Endothelial cell of umbilical vein (primary cell): ENCODE data around the gene ZBTB18. TPM values are rescaled to one million over a fixed set of nuclear protein-coding genes. Genes with fewer than 3 reads are reported as not detected.

Experiments used
- BruUV-seq: library from RNA; stranded (reverse); fragments of 400-500 nt; replicated peaks from 2 replicates; lab custom pipeline; 2021; lab: Mats Ljungman, UMichigan
- CTCF ChIA-PET: fragments of 300-600, 350-600 bp; sonication (Branson Sonifier 250); formaldehyde crosslinking; loops from one replicate; lab custom pipeline; 2021; ENCODE audit warnings: antibody characterized with exemption, inconsistent platforms; lab: Charles Lee
- POLR2A ChIA-PET: fragments of 300-600, 350-600 bp; sonication (Branson Sonifier 250); formaldehyde crosslinking; loops from one replicate; lab custom pipeline; 2021; ENCODE audit warnings: antibody characterized with exemption, inconsistent platforms; lab: Charles Lee
- DNase-seq: peaks from one replicate; pipeline ENCODE4 v3.0.0-alpha.2; 2011; ENCODE audit warnings: low read depth, low spot score
- FAIRE-seq: peaks from 2 replicates; lab custom pipeline; 2011; peaks lifted over from hg19 to GRCh38; lab: Jason Lieb, UNC
- H2AFZ ChIP-seq: 2 replicates; pipeline ENCODE4 v1.6.0; 2012; ENCODE audit warnings: low read depth, low read length, control low read depth, inconsistent platforms
- H3K27ac ChIP-seq: 2 replicates; pipeline ENCODE4 v1.5.1; 2011; ENCODE audit warnings: low read depth, mild to moderate bottlenecking, control low read depth, low read length, moderate library complexity; ENCODE audit not compliant: insufficient read depth
- H3K27me3 ChIP-seq, 2 experiments: 2 replicates each; pipeline versions ENCODE4 v1.6.0 to v1.6.1; 2011; ENCODE audit warnings: low read length in 2 of 2, mixed read lengths in 1 of 2; ENCODE audit not compliant: control insufficient read depth in 2 of 2, insufficient read depth in 2 of 2
- H3K36me3 ChIP-seq, 2 experiments: 2 replicates in 1 of 2; 3 replicates in 1 of 2; pipeline ENCODE4 v1.5.1; 2011; ENCODE audit warnings: low read length in 2 of 2, mild to moderate bottlenecking in 1 of 2, moderate library complexity in 1 of 2; ENCODE audit not compliant: control insufficient read depth in 2 of 2, insufficient read depth in 2 of 2; ENCODE audit errors: extremely low read depth in 1 of 2
- H3K4me1 ChIP-seq: 3 replicates; pipeline ENCODE4 v1.5.1; 2011; ENCODE audit warnings: mild to moderate bottlenecking, low read length; ENCODE audit not compliant: control insufficient read depth, insufficient read depth; ENCODE audit errors: extremely low read depth
- H3K4me2 ChIP-seq: 2 replicates; pipeline ENCODE4 v1.6.1; 2011; ENCODE audit warnings: low read length, control low read depth, mixed read lengths; ENCODE audit not compliant: insufficient read depth
- H3K4me3 ChIP-seq, 3 experiments: fragments of 200-600 bp in 1 of 3; sonication (generic), shearing (Covaris generic) in 1 of 3; replicated peaks in 1 of 3; 2 replicates each; pipeline ENCODE4 v1.5.1; 2011 to 2016; ENCODE audit warnings: control low read depth in 3 of 3, low read length in 3 of 3, mild to moderate bottlenecking in 2 of 3, inconsistent platforms in 1 of 3, low read depth in 1 of 3, moderate library complexity in 1 of 3; ENCODE audit not compliant: insufficient read depth in 1 of 3
- H3K79me2 ChIP-seq: 2 replicates; pipeline ENCODE4 v1.6.0; 2012; ENCODE audit warnings: low read length, inconsistent platforms; ENCODE audit not compliant: control insufficient read depth, insufficient read depth
- H3K9ac ChIP-seq: replicated peaks from 2 replicates; pipeline ENCODE3; 2011; ENCODE audit warnings: low read length, control low read depth; ENCODE audit not compliant: insufficient read depth; ENCODE audit errors: extremely low read depth
- H3K9me1 ChIP-seq: replicated peaks from 3 replicates; pipeline ENCODE4 v1.6.0; 2011; ENCODE audit warnings: mild to moderate bottlenecking, low read length; ENCODE audit not compliant: control insufficient read depth, insufficient read depth; ENCODE audit errors: extremely low read depth
- H3K9me3 ChIP-seq: replicated peaks from 2 replicates; pipeline ENCODE4 v1.5.1; 2012; ENCODE audit warnings: low read length, inconsistent platforms; ENCODE audit not compliant: control insufficient read depth, insufficient read depth
- H4K20me1 ChIP-seq: replicated peaks from 2 replicates; pipeline ENCODE3; 2011; ENCODE audit warnings: mild to moderate bottlenecking, low read length; ENCODE audit not compliant: control insufficient read depth, insufficient read depth; ENCODE audit errors: extremely low read depth
- EZH2 ChIP-seq: IDR thresholded peaks from 2 replicates; pipeline ENCODE4 v1.6.1; 2012; ENCODE audit warnings: borderline replicate concordance, low read depth, mild to moderate bottlenecking, moderate library complexity, low read length, inconsistent platforms; ENCODE audit not compliant: severe bottlenecking
- FOS ChIP-seq: IDR thresholded peaks from 2 replicates; pipeline ENCODE4 v1.6.1; 2011; ENCODE audit warnings: mild to moderate bottlenecking, low read length, moderate library complexity, borderline replicate concordance; ENCODE audit not compliant: insufficient read depth
- GATA2 ChIP-seq: IDR thresholded peaks from 2 replicates; pipeline ENCODE4 v1.7.0; 2011; ENCODE audit warnings: low read depth, mild to moderate bottlenecking, moderate library complexity, mixed read lengths, low read length; ENCODE audit not compliant: insufficient read length, insufficient read depth
- JUN ChIP-seq: IDR thresholded peaks from 2 replicates; pipeline ENCODE4 v1.6.1; 2011; ENCODE audit warnings: borderline replicate concordance, low read depth; ENCODE audit not compliant: insufficient read length, insufficient read depth
- MYC ChIP-seq: IDR thresholded peaks from one replicate; pipeline ENCODE4 v1.6.1; 2011; ENCODE audit warnings: mild to moderate bottlenecking, low read depth, low read length
- POLR2A ChIP-seq: IDR thresholded peaks from 2 replicates; pipeline ENCODE4 v1.6.1; 2012; ENCODE audit warnings: low read depth, mild to moderate bottlenecking, control low read depth, low read length
- POLR2AphosphoS5 ChIP-seq: IDR thresholded peaks from 2 replicates; pipeline ENCODE4 v1.6.1; 2012; ENCODE audit warnings: low read depth, mild to moderate bottlenecking, control low read depth, low read length, moderate library complexity; ENCODE audit not compliant: insufficient read depth
- dilution Hi-C: fragments of 300-500 bp; cut with MboI; formaldehyde crosslinking; loops from one replicate; pipeline ENCODE4 v1.15.0; 2019; ENCODE audit warnings: low sequenced_read_pairs; ENCODE audit not compliant: extremely low pct_ligation_motif_present
- intact Hi-C: fragments of 100-400 bp; cut with micrococcal nuclease; formaldehyde crosslinking; loops from one replicate; pipeline ENCODE4 v1.10.0; 2022
- polyA plus RNA-seq, 4 experiments: library from polyadenylated mRNA; depleted of rRNA in 3 of 4; stranded (reverse) in 3 of 4; unstranded in 1 of 4; fragments of >200 nt; gene quantifications; 2 replicates each; pipeline versions ENCODE4 v1.2.1 to v1.2.3, GENCODE V29; 2011 to 2012; ENCODE audit warnings: missing spikeins in 1 of 4
- total RNA-seq: library from RNA; stranded (reverse); gene quantifications from 2 replicates; pipeline ENCODE4 v1.2.3, GENCODE V29; 2021
- TF ChIP-seq, protein P1 (sequence below), 2 donors: IDR thresholded peaks; 1 replicate in 1 of 2; 2 replicates in 1 of 2; pipeline ENCODE4 v1.5.1; 2011; ENCODE audit warnings: low read length in 2 of 2, mild to moderate bottlenecking in 2 of 2, moderate library complexity in 2 of 2, control low read depth in 1 of 2, inconsistent platforms in 1 of 2, low read depth in 1 of 2; ENCODE audit not compliant: insufficient read depth in 1 of 2; ENCODE audit errors: extremely low read depth in 1 of 2
- TF ChIP-seq, protein P2 (sequence below): IDR thresholded peaks from 2 replicates; pipeline ENCODE4 v1.6.1; 2011; ENCODE audit not compliant: insufficient read depth, insufficient read length

ZBTB18 gene
- total and polyA plus RNA-seq, 2 donors (not counting 3 experiments of a cell fraction or from before 2014, with no cell fraction given): 15.5 to 21.1 TPM

DNA sequence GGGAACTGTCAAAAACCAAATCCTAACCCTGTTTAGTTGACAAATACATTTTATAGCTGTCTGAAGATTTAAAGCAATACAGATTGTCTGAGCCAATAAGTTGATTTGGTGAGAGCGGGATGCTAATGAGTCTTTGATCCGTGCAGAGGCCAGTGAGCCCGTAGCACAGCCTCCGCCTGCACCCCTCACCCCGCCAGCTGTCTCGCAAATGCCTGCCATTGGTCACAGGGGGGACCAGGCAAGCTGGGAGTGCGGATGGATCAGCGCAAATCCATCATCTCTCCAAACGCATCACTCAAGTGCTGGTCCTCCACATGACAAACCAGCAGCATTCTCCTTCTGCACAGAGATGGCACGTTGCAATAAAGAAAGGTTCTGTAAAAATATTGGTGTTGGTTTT is 51.0 kb downstream of the ZBTB18 start:
- Histone ChIP-seq H3K27me3 (peaks cover 4 to 8% of the 10 kb centered on the region in 2 experiments), H3K4me2 (no peak overlapping the region), H3K4me1 (peaks cover 9% of the 10 kb centered on the region), H3K27ac (no peak overlapping the region), H4K20me1 (no peaks in the 10 kb centered on the region), H3K9me1 (no peaks in the 10 kb centered on the region), H2AFZ (no peak overlapping the region), H3K4me3 (no peak overlapping the region), H3K79me2 (no peaks in the 10 kb centered on the region), H3K36me3 (no peaks in the 10 kb centered on the region), H3K9ac (no peak overlapping the region), H3K9me3 (peaks cover 2% of the 10 kb centered on the region)
- ChIA-PET CTCF (no interaction called here), POLR2A (no interaction called here)
- FAIRE-seq (no peak), DNase-seq (no peak)
- dilution Hi-C loops: no loop called here
- BruUV-seq: no TSS peak
- intact Hi-C loops: no loop called here
- no peak for TF ChIP-seq JUN
- no peak for TF ChIP-seq POLR2AphosphoS5
- TF ChIP-seq MYC: no peak

DNA sequence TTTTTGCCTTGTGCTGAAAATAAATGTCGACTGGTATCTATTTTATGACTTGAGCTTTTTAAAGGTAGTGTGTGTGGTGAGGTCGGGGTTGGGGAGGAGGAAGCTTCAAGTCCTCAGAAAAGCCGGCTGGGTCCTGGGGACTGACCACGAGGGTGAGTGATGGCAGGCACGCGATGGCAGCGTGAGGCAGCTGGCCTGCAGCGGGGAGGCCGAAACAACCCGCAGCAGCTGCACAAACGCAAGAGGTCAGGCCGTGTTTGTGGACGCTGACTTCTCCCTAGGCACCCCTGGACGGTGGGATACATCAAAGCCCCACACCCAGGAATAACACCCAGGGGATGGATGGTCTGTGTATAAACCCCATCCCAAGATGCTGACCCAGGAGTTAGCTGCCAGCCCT is 51.4 kb downstream of the ZBTB18 start:
- no peak for FAIRE-seq
- Histone ChIP-seq H3K79me2 (no peaks in the 10 kb centered on the region), H3K4me1 (peaks cover 9% of the 10 kb centered on the region), H3K4me3 (no peak overlapping the region), H4K20me1 (no peaks in the 10 kb centered on the region), H3K27me3 (peaks cover 4 to 8% of the 10 kb centered on the region in 2 experiments), H3K9ac (no peak overlapping the region), H2AFZ (no peak overlapping the region), H3K9me1 (no peaks in the 10 kb centered on the region), H3K9me3 (peaks cover 2% of the 10 kb centered on the region), H3K4me2 (no peak overlapping the region), H3K36me3 (no peaks in the 10 kb centered on the region), H3K27ac (no peak overlapping the region)
- no peak for DNase-seq
- TF ChIP-seq MYC (no peak), GATA2 (no peak), POLR2A (no peak), EZH2 (no peak), POLR2AphosphoS5 (no peak), JUN (no peak), FOS (no peak)
- TF ChIP-seq, protein P1, sequence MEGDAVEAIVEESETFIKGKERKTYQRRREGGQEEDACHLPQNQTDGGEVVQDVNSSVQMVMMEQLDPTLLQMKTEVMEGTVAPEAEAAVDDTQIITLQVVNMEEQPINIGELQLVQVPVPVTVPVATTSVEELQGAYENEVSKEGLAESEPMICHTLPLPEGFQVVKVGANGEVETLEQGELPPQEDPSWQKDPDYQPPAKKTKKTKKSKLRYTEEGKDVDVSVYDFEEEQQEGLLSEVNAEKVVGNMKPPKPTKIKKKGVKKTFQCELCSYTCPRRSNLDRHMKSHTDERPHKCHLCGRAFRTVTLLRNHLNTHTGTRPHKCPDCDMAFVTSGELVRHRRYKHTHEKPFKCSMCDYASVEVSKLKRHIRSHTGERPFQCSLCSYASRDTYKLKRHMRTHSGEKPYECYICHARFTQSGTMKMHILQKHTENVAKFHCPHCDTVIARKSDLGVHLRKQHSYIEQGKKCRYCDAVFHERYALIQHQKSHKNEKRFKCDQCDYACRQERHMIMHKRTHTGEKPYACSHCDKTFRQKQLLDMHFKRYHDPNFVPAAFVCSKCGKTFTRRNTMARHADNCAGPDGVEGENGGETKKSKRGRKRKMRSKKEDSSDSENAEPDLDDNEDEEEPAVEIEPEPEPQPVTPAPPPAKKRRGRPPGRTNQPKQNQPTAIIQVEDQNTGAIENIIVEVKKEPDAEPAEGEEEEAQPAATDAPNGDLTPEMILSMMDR (IDR thresholded peaks at IDR 0.05; ENCODE audit: extremely low read depth in 1 of 2, insufficient read depth in 1 of 2, low read depth in 1 of 2, low read length in 2 of 2): no peak
- TF ChIP-seq, protein P2, sequence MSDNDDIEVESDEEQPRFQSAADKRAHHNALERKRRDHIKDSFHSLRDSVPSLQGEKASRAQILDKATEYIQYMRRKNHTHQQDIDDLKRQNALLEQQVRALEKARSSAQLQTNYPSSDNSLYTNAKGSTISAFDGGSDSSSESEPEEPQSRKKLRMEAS: no peak
- ChIA-PET CTCF (no interaction called here), POLR2A (no interaction called here)
- dilution Hi-C loops (no loop called here), intact Hi-C loops (no loop called here)
- BruUV-seq: no TSS peak
